Left hindlimb (tissue), 1 donor: ENCODE measurements around the gene KATNIP.

Source experiments
- DNase-seq: peaks from one replicate; pipeline ENCODE4 v3.0.0-alpha.2; 2018

The KATNIP gene

GRCh38 chr16:27549746-27550581 is at the start of gene KATNIP, which contains the start of gene GTF3C1:
TSS of gene KATNIP (plus strand) at chr16:27550144. CDS start at chr16:27550171, 27 bp downstream.
TSS of gene GTF3C1 (minus strand) at chr16:27549913. CDS start at chr16:27549890, 23 bp downstream.
- DNase-seq: peak; percentile 100

- DNase-seq: no peak
Observed at GRCh38 chr16:27500801-27501200, 49.1 kb upstream of the KATNIP start.

GRCh38 chr16:27503662-27504061 is 46.3 kb upstream of the KATNIP start:
- DNase-seq: no peak

- no peak for DNase-seq
Observed at GRCh38 chr16:27505297-27506236, 44.4 kb upstream of the KATNIP start.

- DNase-seq: no peak
Observed at GRCh38 chr16:27506771-27507170, 43.2 kb upstream of the KATNIP start.

- DNase-seq: no peak
Observed at GRCh38 chr16:27508476-27508875, 41.5 kb upstream of the KATNIP start.

GRCh38 chr16:27511657-27512448 is 38.1 kb upstream of the KATNIP start:
- DNase-seq: no peak

GRCh38 chr16:27514806-27515205 is 35.1 kb upstream of the KATNIP start:
- no peak for DNase-seq

- DNase-seq: no peak
Observed at GRCh38 chr16:27515874-27516353, 34.0 kb upstream of the KATNIP start.

GRCh38 chr16:27516365-27516764 is 33.6 kb upstream of the KATNIP start:
- no peak for DNase-seq

- DNase-seq: no peak
Observed at GRCh38 chr16:27517664-27518063, 32.3 kb upstream of the KATNIP start.

GRCh38 chr16:27518226-27518625 is 31.7 kb upstream of the KATNIP start:
- DNase-seq: no peak

- DNase-seq: peak; percentile 75
Observed at GRCh38 chr16:27520982-27521673, 28.8 kb upstream of the KATNIP start.

GRCh38 chr16:27522173-27522707 is 27.7 kb upstream of the KATNIP start:
- no peak for DNase-seq

GRCh38 chr16:27526180-27526579 is 23.8 kb upstream of the KATNIP start:
- DNase-seq: no peak

GRCh38 chr16:27528294-27528693 is 21.6 kb upstream of the KATNIP start:
- no peak for DNase-seq

- peak; percentile 61 for DNase-seq
Observed at GRCh38 chr16:27529962-27530361, 20.0 kb upstream of the KATNIP start.

- DNase-seq: no peak
Observed at GRCh38 chr16:27531186-27531585, 18.8 kb upstream of the KATNIP start.

GRCh38 chr16:27531826-27532800 is 17.8 kb upstream of the KATNIP start:
- DNase-seq: peak; percentile 68

GRCh38 chr16:27534256-27534655 is 15.7 kb upstream of the KATNIP start:
- DNase-seq: no peak
